HL-60 (cell line): ENCODE measurements around the gene NDEL1.

Source experiments
- DNase-seq, 2 experiments: peaks; one replicate each; pipeline ENCODE4 v3.0.0-alpha.2; 2010 to 2020; ENCODE audit warnings: low read depth in 1 of 2, low spot score in 1 of 2
- H3K27ac ChIP-seq: fragments of 250-450 bp; sonication (Bioruptor Pico); replicated peaks from 2 replicates; pipeline ENCODE4 v1.5.1; 2020; ENCODE audit warnings: mild to moderate bottlenecking, moderate library complexity
- H3K27me3 ChIP-seq: fragments of 250-450 bp; sonication (Bioruptor Pico); 2 replicates; pipeline ENCODE4 v1.5.1; 2021; ENCODE audit warnings: mild to moderate bottlenecking, moderate library complexity; ENCODE audit not compliant: insufficient read depth, poor library complexity, severe bottlenecking
- H3K4me3 ChIP-seq: replicated peaks from 2 replicates; pipeline ENCODE4 v1.5.1; 2011; ENCODE audit warnings: mild to moderate bottlenecking, control low read depth, low read length; ENCODE audit not compliant: insufficient read depth
- GABPA ChIP-seq: IDR thresholded peaks from 2 replicates; pipeline ENCODE4 v1.6.1; 2012; ENCODE audit warnings: low read depth
- POLR2AphosphoS5 ChIP-seq: IDR thresholded peaks from 2 replicates; pipeline ENCODE4 v1.6.1; 2012; ENCODE audit warnings: low read depth
- REST ChIP-seq: IDR thresholded peaks from 2 replicates; pipeline ENCODE4 v1.6.1; 2012; ENCODE audit warnings: low read depth; ENCODE audit not compliant: insufficient replicate concordance
- SPI1 ChIP-seq: IDR thresholded peaks from 2 replicates; pipeline ENCODE4 v1.6.1; 2012; ENCODE audit warnings: low read depth, mild to moderate bottlenecking, borderline replicate concordance
- TF ChIP-seq, protein P1 (sequence below): IDR thresholded peaks from one replicate; pipeline ENCODE4 v1.5.1; 2011; ENCODE audit warnings: low read length, control low read depth, inconsistent platforms; ENCODE audit not compliant: insufficient read depth

The NDEL1 gene

GRCh38 chr17:8465356-8465755 is 29.7 kb downstream of the NDEL1 start:
- Histone ChIP-seq H3K4me3 (no peak overlapping the region), H3K27ac (no peak overlapping the region), H3K27me3 (no peaks in the 10 kb centered on the region)
- DNase-seq: no peak
- no peak for TF ChIP-seq REST
- TF ChIP-seq SPI1: no peak
- no peak for TF ChIP-seq POLR2AphosphoS5
- TF ChIP-seq, protein P1, sequence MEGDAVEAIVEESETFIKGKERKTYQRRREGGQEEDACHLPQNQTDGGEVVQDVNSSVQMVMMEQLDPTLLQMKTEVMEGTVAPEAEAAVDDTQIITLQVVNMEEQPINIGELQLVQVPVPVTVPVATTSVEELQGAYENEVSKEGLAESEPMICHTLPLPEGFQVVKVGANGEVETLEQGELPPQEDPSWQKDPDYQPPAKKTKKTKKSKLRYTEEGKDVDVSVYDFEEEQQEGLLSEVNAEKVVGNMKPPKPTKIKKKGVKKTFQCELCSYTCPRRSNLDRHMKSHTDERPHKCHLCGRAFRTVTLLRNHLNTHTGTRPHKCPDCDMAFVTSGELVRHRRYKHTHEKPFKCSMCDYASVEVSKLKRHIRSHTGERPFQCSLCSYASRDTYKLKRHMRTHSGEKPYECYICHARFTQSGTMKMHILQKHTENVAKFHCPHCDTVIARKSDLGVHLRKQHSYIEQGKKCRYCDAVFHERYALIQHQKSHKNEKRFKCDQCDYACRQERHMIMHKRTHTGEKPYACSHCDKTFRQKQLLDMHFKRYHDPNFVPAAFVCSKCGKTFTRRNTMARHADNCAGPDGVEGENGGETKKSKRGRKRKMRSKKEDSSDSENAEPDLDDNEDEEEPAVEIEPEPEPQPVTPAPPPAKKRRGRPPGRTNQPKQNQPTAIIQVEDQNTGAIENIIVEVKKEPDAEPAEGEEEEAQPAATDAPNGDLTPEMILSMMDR: no peak
- TF ChIP-seq GABPA: no peak

GRCh38 chr17:8465759-8466158 is 30.1 kb downstream of the NDEL1 start:
- Histone ChIP-seq H3K27ac (no peak overlapping the region), H3K27me3 (no peaks in the 10 kb centered on the region), H3K4me3 (no peak overlapping the region)
- DNase-seq: no peak
- TF ChIP-seq, protein P1: no peak
- no peak for TF ChIP-seq REST
- no peak for TF ChIP-seq POLR2AphosphoS5
- no peak for TF ChIP-seq GABPA
- no peak for TF ChIP-seq SPI1

DNA sequence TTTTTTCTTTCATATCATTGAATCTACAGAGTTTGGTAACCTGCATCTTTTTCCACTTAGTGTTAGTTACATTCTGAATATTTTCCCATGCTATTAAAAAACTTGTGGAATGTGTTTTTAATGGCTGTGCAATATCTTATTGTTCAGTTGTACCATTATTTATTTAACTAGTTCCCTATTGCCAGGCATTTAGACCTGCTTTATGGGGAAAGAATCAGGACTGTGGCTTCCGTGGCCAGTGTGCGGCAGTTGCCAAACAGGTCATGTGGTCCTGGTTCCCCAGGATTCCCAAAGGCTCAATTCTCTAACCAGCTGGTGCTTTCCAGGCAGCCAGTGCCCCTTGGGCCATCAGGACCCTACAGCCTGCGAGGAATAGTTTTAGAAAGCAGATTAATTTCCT is 30.8 kb downstream of the NDEL1 start:
- Histone ChIP-seq H3K4me3 (no peak overlapping the region), H3K27ac (no peak overlapping the region), H3K27me3 (no peaks in the 10 kb centered on the region)
- no peak for DNase-seq
- TF ChIP-seq GABPA (no peak), SPI1 (no peak), POLR2AphosphoS5 (no peak), REST (no peak)
- TF ChIP-seq, protein P1: no peak
